ENCODE data around the gene SLC16A7. TPM values are rescaled to one million over a fixed set of nuclear protein-coding genes. Genes with fewer than 3 reads are reported as not detected.

SLC16A7 gene
- total and polyA plus RNA-seq, 9 of the 15 experiments (the other 6 are each of a cell fraction or from before 2014, with no cell fraction given): 0.18 TPM; not detected in 8

GRCh38 chr12:59695379-59695778 lies 99.5 kb downstream of the SLC16A7 start:
- ATAC-seq: no peak
- FAIRE-seq: no peak
- H3K9me1 ChIP-seq (ENCODE audit: control insufficient read depth, insufficient read depth, low read length): no peaks in the 10 kb centered on the region
- H3K36me3 ChIP-seq (ENCODE audit: control insufficient read depth, insufficient read depth, low read length): no peaks in the 10 kb centered on the region
- H3K4me2 ChIP-seq (ENCODE audit: insufficient read depth, low read length): no peak overlapping the region
- no peaks in the 10 kb centered on the region for H3K4me1 ChIP-seq (replicated peaks in 1 of 2; ENCODE audit: control insufficient read depth in 2 of 2, insufficient read depth in 2 of 2, low read length in 2 of 2)
- no peaks in the 10 kb centered on the region for H3K9me3 ChIP-seq (replicated peaks; ENCODE audit: control insufficient read depth, insufficient read depth, low read depth, low read length)
- no peak overlapping the region for H2AFZ ChIP-seq (ENCODE audit: low read depth, low read length)
- in situ Hi-C loops (cut with MboI) (no loop called here), intact Hi-C loops (cut with micrococcal nuclease) (no loop called here)
- H3K9ac ChIP-seq (ENCODE audit: insufficient read depth in 1 of 2, low read depth in 2 of 2, low read length in 2 of 2): no peak overlapping the region
- no peak for TF ChIP-seq PHTF2 (CRISPR knock-in tag; IDR thresholded peaks at IDR 0.05)
- TF ChIP-seq ZC3H8 (IDR thresholded peaks at IDR 0.05): no peak
- TF ChIP-seq COPS2 (conservative IDR thresholded peaks at IDR 0.05): no peak
- no peak for TF ChIP-seq ETV6 (IDR thresholded peaks at IDR 0.05; ENCODE audit: borderline replicate concordance in 1 of 2, low read depth in 2 of 2, low read length in 1 of 2)
- no peak for TF ChIP-seq ETV6 (CRISPR knock-in tag; IDR thresholded peaks at IDR 0.05; ENCODE audit: borderline replicate concordance)
- TF ChIP-seq SIRT6 (IDR thresholded peaks at IDR 0.05; ENCODE audit: low read depth, low read length): no peak
- TF ChIP-seq ESRRB (CRISPR knock-in tag; IDR thresholded peaks at IDR 0.05; ENCODE audit: borderline replicate concordance): no peak
- no peak for TF ChIP-seq ZNF699 (CRISPR knock-in tag; IDR thresholded peaks at IDR 0.05; ENCODE audit: insufficient replicate concordance)
- no peak for TF ChIP-seq POLR2B (IDR thresholded peaks at IDR 0.05; ENCODE audit: low read depth, partially characterized antibody)
- TF ChIP-seq PCBP1 (IDR thresholded peaks at IDR 0.05; ENCODE audit: low read depth, low read length, poor library complexity, severe bottlenecking): no peak
- no peak for TF ChIP-seq YBX1 (IDR thresholded peaks at IDR 0.05)
- no peak for TF ChIP-seq GTF2F1 (IDR thresholded peaks at IDR 0.05; ENCODE audit: low read depth, low read length)
- no peak for TF ChIP-seq ZBTB8A (IDR thresholded peaks at IDR 0.05; ENCODE audit: partially characterized antibody)
- TF ChIP-seq ZNF449 (CRISPR knock-in tag; IDR thresholded peaks at IDR 0.05): no peak
- TF ChIP-seq HES1 (IDR thresholded peaks at IDR 0.05; ENCODE audit: low read depth): no peak
- no peak for TF ChIP-seq ARID1B (IDR thresholded peaks at IDR 0.05)
- no peak for TF ChIP-seq NFXL1 (CRISPR knock-in tag; IDR thresholded peaks at IDR 0.05)
- TF ChIP-seq ZHX1 (conservative IDR thresholded peaks at IDR 0.05; ENCODE audit: low read length): no peak
- no peak for TF ChIP-seq HCFC1 (IDR thresholded peaks at IDR 0.05; ENCODE audit: low read depth, low read length)
- CTCF ChIA-PET (ENCODE audit: low intra/inter-chr PET ratio): no interaction called here
- no peak overlapping the region for H3K27ac ChIP-seq (ENCODE audit: extremely low read depth, low read depth, low read length)
- no TSS peak for BruUV-seq (replicated peaks)
- no peaks in the 10 kb centered on the region for H4K20me1 ChIP-seq (replicated peaks; ENCODE audit: control insufficient read depth, insufficient read depth, low read length)
- 0% methylated on average over 1 of the region's 1 CpG for WGBS (ENCODE audit: insufficient coverage, low coverage, missing lambda C conversion rate)
- H3K4me3 ChIP-seq: no peak overlapping the region
- no peaks in the 10 kb centered on the region for H3K79me2 ChIP-seq (ENCODE audit: control insufficient read depth, insufficient read depth, low read length)
- DNase-seq (ENCODE audit: extremely low read depth in 1 of 4, low spot score in 3 of 4): no peak
- POLR2A ChIA-PET: no interaction called here
- no peaks in the 10 kb centered on the region for H3K27me3 ChIP-seq (ENCODE audit: control insufficient read depth in 2 of 2, insufficient read depth in 2 of 2, low read length in 2 of 2)
